ENCODE data around the gene EPHB2.

EPHB2 gene

GRCh38 chr1:22804969-22805671, 94.5 kb downstream of the EPHB2 start:
- DNase-seq, result no peak

GRCh38 chr1:22805672-22806038, 95.0 kb downstream of the EPHB2 start:
- DNase-seq, result no peak

- DNase-seq, result no peak
Measured at GRCh38 chr1:22806584-22806983, 95.9 kb downstream of the EPHB2 start.

GRCh38 chr1:22807340-22807739, 96.7 kb downstream of the EPHB2 start:
- DNase-seq, result no peak

DNA sequence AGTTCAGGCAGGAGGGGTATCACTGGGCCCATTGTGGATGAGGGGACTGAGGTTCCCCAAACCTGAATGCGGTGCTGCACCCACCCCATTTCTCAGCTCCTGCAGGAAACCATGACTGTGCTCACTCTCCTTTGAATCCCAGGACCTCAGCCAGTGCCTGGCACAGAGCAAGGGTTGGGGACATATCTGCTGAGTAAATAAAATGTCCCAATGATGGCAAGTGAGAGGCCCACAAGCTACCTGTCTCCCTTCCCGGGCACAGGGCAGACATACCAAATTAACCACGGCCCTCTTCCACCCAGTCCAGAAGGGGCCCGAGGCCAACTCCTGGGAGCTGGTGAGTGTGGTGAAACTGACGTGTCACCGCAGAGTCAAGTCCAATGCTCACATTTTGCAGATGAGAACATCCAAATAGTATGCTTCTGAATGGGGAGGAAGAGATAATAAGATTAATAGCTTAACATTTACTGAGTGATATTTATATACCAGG, 97.6 kb downstream of the EPHB2 start:
- peak; percentile 59 for DNase-seq

GRCh38 chr1:22808676-22809483, 98.2 kb downstream of the EPHB2 start:
- peak; percentile 69 for DNase-seq

GRCh38 chr1:22809783-22810182, 99.1 kb downstream of the EPHB2 start:
- no peak for DNase-seq

DNA sequence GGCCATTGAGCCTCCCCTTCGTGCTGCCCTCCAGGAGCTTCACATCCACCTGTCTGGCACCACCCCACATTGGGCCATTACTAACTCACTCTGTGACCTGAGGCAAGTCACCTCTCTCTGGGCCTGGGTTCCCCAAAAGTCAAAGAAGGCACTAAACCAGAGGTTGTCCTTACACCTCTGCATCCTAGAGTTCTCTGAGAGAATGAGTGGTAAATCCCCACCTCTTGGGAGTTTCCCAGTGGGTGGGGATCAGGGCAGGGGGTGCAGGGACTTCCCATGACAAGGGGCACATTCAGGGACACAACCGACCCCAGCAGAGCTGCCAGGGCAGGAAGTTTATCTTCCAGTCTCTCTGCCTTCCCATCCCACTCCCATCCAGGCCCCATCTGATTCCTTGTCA, 99.7 kb downstream of the EPHB2 start:
- no peak for DNase-seq

DNA sequence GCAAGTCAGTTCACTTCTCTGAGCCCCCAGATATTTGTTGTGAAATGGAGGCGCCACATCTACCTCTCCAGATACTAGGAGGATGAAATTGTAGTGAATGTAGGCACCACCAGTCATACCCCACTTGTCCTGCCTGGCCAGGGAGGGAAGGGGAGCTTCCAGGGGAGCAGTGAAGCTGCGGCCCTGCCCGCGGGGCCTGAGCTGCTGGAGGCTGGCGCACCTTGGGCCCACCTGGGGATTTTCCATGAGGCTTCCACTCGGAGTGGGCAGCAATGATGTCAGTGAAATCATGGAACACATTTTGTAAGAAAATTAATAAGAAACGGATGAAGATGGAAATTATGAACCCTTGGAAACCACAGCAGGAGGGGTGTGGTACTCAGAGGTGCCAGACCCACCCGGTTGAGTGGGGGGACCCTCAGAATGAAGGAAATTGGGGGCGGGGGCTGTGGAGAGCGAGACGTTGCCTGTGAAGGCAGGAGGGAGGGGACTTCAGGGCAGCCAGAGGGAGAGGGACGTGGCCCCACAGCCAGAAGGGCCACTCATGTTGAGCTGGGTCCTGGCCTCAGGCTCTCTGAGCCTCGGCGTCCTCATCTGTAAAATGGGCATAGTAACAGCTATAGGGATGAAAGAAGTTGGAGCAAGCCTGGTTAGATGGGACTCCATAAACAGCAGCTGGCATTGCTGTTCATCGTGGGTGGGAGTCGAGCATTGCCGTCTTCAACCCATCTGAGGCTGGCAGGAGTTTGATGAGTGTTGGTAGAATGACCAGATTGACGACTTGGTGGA, 101.6 kb downstream of the EPHB2 start:
- no peak for DNase-seq

- DNase-seq, result no peak
Measured at GRCh38 chr1:22812993-22813790, 102.6 kb downstream of the EPHB2 start.

GRCh38 chr1:22814176-22815042, 103.8 kb downstream of the EPHB2 start:
- DNase-seq, result no peak

GRCh38 chr1:22815043-22815365, 104.4 kb downstream of the EPHB2 start:
- no peak for DNase-seq

DNA sequence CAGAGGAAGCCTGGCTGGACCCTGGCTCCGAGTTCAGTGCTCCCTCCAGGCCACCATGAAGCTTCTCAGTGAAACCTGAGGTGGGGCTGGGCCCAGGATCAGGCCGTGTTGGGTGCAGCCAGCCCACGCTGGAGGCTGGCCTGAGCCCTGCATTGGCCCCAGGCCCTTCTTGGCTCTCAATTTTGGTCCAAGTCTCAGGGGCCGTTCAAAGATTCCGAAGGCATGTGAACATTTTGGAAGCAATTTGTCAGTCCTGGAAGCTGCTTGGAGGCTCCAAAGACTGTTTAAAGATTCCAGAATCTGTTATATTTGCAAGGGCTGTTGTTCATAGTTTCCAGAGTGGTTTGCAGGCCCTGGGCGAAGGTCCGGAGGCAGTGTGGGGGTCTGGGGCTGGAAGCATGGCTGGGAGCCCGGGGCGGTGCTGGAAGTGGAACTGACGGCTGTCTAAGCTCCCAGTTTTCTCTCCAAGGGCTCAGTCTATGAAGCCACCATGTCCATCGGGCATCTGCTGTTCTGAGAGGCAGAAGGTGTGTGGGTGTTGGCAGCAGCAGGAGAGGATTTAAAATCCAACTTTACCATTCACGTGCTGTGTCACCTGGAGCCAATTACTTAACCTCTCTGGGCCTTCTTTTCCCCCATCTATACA, 104.9 kb downstream of the EPHB2 start:
- no peak for DNase-seq

GRCh38 chr1:22816067-22816775, 105.6 kb downstream of the EPHB2 start:
- DNase-seq, result no peak

- DNase-seq, result no peak
Measured at GRCh38 chr1:22816803-22817202, 106.2 kb downstream of the EPHB2 start.

GRCh38 chr1:22817462-22817861, 106.8 kb downstream of the EPHB2 start:
- DNase-seq, result no peak

- DNase-seq, result no peak
Measured at GRCh38 chr1:22818061-22818770, 107.6 kb downstream of the EPHB2 start.

GRCh38 chr1:22819361-22819760, 108.7 kb downstream of the EPHB2 start:
- no peak for DNase-seq

- DNase-seq, result no peak
Measured at GRCh38 chr1:22821027-22821426, 110.4 kb downstream of the EPHB2 start.

DNA sequence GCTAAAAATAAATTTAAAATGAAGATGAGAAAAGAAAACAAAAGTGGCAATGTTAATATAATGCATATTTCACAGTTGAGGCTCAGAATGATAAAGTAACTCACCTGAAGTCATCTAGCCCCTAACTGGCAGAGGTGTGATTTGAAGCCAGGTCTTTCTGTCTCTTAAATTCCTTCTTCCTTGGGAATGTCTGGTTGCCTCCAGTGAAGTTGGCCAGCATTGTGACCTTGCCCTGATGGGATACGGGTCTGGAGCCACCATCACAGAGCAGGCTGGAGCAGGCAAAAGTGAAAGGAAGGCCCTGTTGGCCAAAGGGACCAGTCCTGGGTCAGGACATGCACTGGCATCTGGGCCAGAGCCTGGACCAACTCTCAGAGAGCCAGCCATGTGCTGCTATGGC, 111.7 kb downstream of the EPHB2 start:
- DNase-seq, result no peak
